ENCODE results near the gene MAGI2.

MAGI2 gene

DNA sequence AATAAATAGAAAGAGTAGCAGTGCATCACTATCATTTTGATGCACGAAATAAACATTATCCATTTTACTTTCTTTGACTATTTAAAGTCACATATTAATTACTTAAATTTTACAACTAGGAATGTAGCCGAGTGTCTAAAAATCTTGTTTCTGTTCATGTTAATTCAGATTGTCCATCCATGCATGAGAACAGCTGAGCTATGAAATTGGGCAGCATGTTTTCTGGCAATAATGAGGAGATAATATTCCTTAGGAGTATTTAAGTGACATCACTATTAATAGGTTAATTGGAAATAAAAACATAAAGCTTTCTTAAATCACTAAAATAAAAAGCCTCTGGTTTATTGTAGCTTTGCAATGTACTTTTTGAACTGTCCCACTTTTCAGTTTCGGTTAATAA, 1361.1 kb downstream of the MAGI2 start:
- no peak overlapping the region for H3K4me3 ChIP-seq (ENCODE audit: insufficient read depth, low read length, poor library complexity, severe bottlenecking)
- no peaks in the 10 kb centered on the region for H3K9me3 ChIP-seq (ENCODE audit: insufficient read depth, low read length)
- no peak for TF ChIP-seq EZH2phosphoT487 (conservative IDR thresholded peaks at IDR 0.05; ENCODE audit: low read length)
- TF ChIP-seq, protein P1, sequence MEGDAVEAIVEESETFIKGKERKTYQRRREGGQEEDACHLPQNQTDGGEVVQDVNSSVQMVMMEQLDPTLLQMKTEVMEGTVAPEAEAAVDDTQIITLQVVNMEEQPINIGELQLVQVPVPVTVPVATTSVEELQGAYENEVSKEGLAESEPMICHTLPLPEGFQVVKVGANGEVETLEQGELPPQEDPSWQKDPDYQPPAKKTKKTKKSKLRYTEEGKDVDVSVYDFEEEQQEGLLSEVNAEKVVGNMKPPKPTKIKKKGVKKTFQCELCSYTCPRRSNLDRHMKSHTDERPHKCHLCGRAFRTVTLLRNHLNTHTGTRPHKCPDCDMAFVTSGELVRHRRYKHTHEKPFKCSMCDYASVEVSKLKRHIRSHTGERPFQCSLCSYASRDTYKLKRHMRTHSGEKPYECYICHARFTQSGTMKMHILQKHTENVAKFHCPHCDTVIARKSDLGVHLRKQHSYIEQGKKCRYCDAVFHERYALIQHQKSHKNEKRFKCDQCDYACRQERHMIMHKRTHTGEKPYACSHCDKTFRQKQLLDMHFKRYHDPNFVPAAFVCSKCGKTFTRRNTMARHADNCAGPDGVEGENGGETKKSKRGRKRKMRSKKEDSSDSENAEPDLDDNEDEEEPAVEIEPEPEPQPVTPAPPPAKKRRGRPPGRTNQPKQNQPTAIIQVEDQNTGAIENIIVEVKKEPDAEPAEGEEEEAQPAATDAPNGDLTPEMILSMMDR (IDR thresholded peaks at IDR 0.05; ENCODE audit: insufficient read depth, low read length, poor library complexity, severe bottlenecking): no peak
- no peaks in the 10 kb centered on the region for H4K20me1 ChIP-seq (ENCODE audit: low read depth, low read length)
- no peak overlapping the region for H3K27ac ChIP-seq (ENCODE audit: low read depth, low read length)
- H3F3A ChIP-seq (ENCODE audit: insufficient read depth): no peaks in the 10 kb centered on the region
- H3K36me3 ChIP-seq (ENCODE audit: low read length): no peaks in the 10 kb centered on the region
- H3K9ac ChIP-seq (ENCODE audit: low read length): no peak overlapping the region
- no peak overlapping the region for H3K4me2 ChIP-seq (ENCODE audit: low read depth, low read length, poor library complexity, severe bottlenecking)
- no peaks in the 10 kb centered on the region for H3K79me2 ChIP-seq (ENCODE audit: insufficient read depth, low read length)
- H3K9me2 ChIP-seq (replicated peaks; ENCODE audit: insufficient read depth, low read length): no peaks in the 10 kb centered on the region
- H3K27me3 ChIP-seq (ENCODE audit: low read length): no peaks in the 10 kb centered on the region
- H2AFZ ChIP-seq (ENCODE audit: low read depth, low read length, severe bottlenecking): no peak overlapping the region

DNA sequence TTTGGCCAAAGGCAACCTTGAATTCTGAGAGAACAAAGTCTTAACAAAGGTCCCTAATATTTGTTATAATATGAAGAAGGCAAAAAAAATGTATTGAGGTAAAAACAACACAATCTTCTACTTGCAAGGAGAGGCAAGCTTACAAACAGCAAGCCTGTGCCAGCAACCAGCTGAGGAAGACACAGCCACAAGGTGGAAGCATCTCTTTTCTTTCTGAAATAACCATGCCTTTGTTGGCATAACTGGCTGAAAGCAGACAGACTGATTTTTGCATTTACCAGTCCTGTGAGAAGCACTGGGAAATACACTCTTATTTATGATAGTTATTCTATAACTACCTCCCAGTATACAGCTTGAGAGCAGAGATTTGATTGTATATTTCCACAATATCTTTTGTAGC, 1362.9 kb downstream of the MAGI2 start:
- H4K20me1 ChIP-seq (ENCODE audit: low read depth, low read length): no peaks in the 10 kb centered on the region
- H3K4me3 ChIP-seq (ENCODE audit: insufficient read depth, low read length, poor library complexity, severe bottlenecking): no peak overlapping the region
- H3K27ac ChIP-seq (ENCODE audit: low read depth, low read length): no peak overlapping the region
- H2AFZ ChIP-seq (ENCODE audit: low read depth, low read length, severe bottlenecking): no peak overlapping the region
- H3F3A ChIP-seq (ENCODE audit: insufficient read depth): no peaks in the 10 kb centered on the region
- TF ChIP-seq EZH2phosphoT487 (conservative IDR thresholded peaks at IDR 0.05; ENCODE audit: low read length): no peak
- TF ChIP-seq, protein P1 (IDR thresholded peaks at IDR 0.05; ENCODE audit: insufficient read depth, low read length, poor library complexity, severe bottlenecking): no peak
- no peak overlapping the region for H3K4me2 ChIP-seq (ENCODE audit: low read depth, low read length, poor library complexity, severe bottlenecking)
- no peaks in the 10 kb centered on the region for H3K9me2 ChIP-seq (replicated peaks; ENCODE audit: insufficient read depth, low read length)
- no peaks in the 10 kb centered on the region for H3K27me3 ChIP-seq (ENCODE audit: low read length)
- H3K9me3 ChIP-seq (ENCODE audit: insufficient read depth, low read length): no peaks in the 10 kb centered on the region
- H3K9ac ChIP-seq (ENCODE audit: low read length): no peak overlapping the region
- H3K79me2 ChIP-seq (ENCODE audit: insufficient read depth, low read length): no peaks in the 10 kb centered on the region
- no peaks in the 10 kb centered on the region for H3K36me3 ChIP-seq (ENCODE audit: low read length)

DNA sequence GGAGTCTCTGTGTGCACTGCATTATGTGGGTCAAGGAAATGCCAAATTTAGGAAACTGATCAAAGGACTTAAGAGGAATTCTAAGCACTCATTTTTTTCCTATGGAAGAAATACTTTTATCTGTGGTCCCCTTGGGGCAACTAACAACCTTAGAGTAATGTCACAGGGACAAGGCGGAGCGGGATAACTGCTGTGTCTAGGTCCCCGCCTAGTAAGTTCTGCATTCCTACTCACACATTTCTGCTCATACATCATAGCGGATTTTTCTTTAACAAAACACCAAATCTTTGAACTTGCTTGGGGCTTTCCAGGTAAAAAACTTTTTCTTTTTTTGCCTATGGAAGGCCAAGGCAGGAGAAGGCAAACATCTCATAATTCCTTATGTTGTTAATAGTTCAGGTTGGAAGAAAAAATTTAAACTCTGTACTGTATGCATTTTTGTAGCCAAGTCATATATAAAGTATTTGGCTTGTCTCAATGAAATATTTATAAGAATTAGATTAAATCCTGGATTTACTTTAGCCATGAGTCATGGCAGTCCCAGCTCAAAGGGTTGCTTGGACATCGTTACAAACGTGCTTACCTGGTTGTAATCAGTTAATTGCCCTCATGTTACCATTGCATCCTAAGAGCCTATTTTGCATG, 1369.9 kb downstream of the MAGI2 start:
- no peaks in the 10 kb centered on the region for H3K27me3 ChIP-seq (ENCODE audit: low read length)
- H4K20me1 ChIP-seq (ENCODE audit: low read depth, low read length): no peaks in the 10 kb centered on the region
- H3K27ac ChIP-seq (ENCODE audit: low read depth, low read length): no peak overlapping the region
- H3K36me3 ChIP-seq (ENCODE audit: low read length): no peaks in the 10 kb centered on the region
- H3K4me3 ChIP-seq (ENCODE audit: insufficient read depth, low read length, poor library complexity, severe bottlenecking): no peak overlapping the region
- no peak overlapping the region for H3K4me2 ChIP-seq (ENCODE audit: low read depth, low read length, poor library complexity, severe bottlenecking)
- no peaks in the 10 kb centered on the region for H3K9me2 ChIP-seq (replicated peaks; ENCODE audit: insufficient read depth, low read length)
- H2AFZ ChIP-seq (ENCODE audit: low read depth, low read length, severe bottlenecking): no peak overlapping the region
- H3K9ac ChIP-seq (ENCODE audit: low read length): no peak overlapping the region
- TF ChIP-seq EZH2phosphoT487 (conservative IDR thresholded peaks at IDR 0.05; ENCODE audit: low read length): no peak
- TF ChIP-seq, protein P1 (IDR thresholded peaks at IDR 0.05; ENCODE audit: insufficient read depth, low read length, poor library complexity, severe bottlenecking): no peak
- no peaks in the 10 kb centered on the region for H3K79me2 ChIP-seq (ENCODE audit: insufficient read depth, low read length)
- H3F3A ChIP-seq (ENCODE audit: insufficient read depth): no peaks in the 10 kb centered on the region
- no peaks in the 10 kb centered on the region for H3K9me3 ChIP-seq (ENCODE audit: insufficient read depth, low read length)
